GM21723 (cell line): ENCODE results near the gene SLC2A10.

ENCODE experiments used
- ATAC-seq: cut with Tn5 transposase; IDR thresholded peaks from one replicate; pipeline ENCODE4 v1.9.1; 2021; ENCODE audit warnings: mild to moderate bottlenecking, moderate library complexity; ENCODE audit not compliant: unreplicated experiment

SLC2A10 gene

GRCh38 chr20:46724343-46724959 is 15.0 kb downstream of the SLC2A10 start:
- no peak for ATAC-seq

GRCh38 chr20:46725186-46726165 is 16.0 kb downstream of the SLC2A10 start:
- no peak for ATAC-seq

GRCh38 chr20:46731770-46732169 is 22.3 kb downstream of the SLC2A10 start:
- ATAC-seq = no peak

GRCh38 chr20:46735436-46735835 is 26.0 kb downstream of the SLC2A10 start:
- ATAC-seq = no peak

GRCh38 chr20:46739431-46740213 is 30.2 kb downstream of the SLC2A10 start:
- no peak for ATAC-seq

- ATAC-seq = no peak
These were observed 30.8 kb downstream of the SLC2A10 start for GRCh38 chr20:46740214-46740609.

GRCh38 chr20:46741924-46742668 is 32.6 kb downstream of the SLC2A10 start:
- no peak for ATAC-seq

- no peak for ATAC-seq
These were observed 33.2 kb downstream of the SLC2A10 start for GRCh38 chr20:46742669-46743045.

GRCh38 chr20:46743088-46743487 is 33.6 kb downstream of the SLC2A10 start:
- no peak for ATAC-seq

- no peak for ATAC-seq
These were observed 37.6 kb downstream of the SLC2A10 start for GRCh38 chr20:46746956-46747526.

- no peak for ATAC-seq
These were observed 39.7 kb downstream of the SLC2A10 start for GRCh38 chr20:46749147-46749546.

- no peak for ATAC-seq
These were observed 42.4 kb downstream of the SLC2A10 start for GRCh38 chr20:46751856-46752255.

GRCh38 chr20:46752728-46753127 is 43.3 kb downstream of the SLC2A10 start:
- ATAC-seq = no peak

- ATAC-seq = no peak
These were observed 46.3 kb downstream of the SLC2A10 start for GRCh38 chr20:46755483-46756413.

- ATAC-seq = no peak
These were observed 47.0 kb downstream of the SLC2A10 start for GRCh38 chr20:46756419-46756818.

- no peak for ATAC-seq
These were observed 47.7 kb downstream of the SLC2A10 start for GRCh38 chr20:46757135-46757534.

- ATAC-seq = no peak
These were observed 48.6 kb downstream of the SLC2A10 start for GRCh38 chr20:46757754-46758678.
